CMK (cell line): Measurements from ENCODE around the gene ANKMY2.
"Not testable (repeated sequence)": the region's sequence is repeated elsewhere in the genome, so short reads cannot be mapped to it uniquely, and the experiment has no call there.

Source experiments
- DNase-seq: peaks from one replicate; pipeline ENCODE4 v3.0.0-alpha.2; 2010; ENCODE audit warnings: low read depth

The ANKMY2 gene

DNA sequence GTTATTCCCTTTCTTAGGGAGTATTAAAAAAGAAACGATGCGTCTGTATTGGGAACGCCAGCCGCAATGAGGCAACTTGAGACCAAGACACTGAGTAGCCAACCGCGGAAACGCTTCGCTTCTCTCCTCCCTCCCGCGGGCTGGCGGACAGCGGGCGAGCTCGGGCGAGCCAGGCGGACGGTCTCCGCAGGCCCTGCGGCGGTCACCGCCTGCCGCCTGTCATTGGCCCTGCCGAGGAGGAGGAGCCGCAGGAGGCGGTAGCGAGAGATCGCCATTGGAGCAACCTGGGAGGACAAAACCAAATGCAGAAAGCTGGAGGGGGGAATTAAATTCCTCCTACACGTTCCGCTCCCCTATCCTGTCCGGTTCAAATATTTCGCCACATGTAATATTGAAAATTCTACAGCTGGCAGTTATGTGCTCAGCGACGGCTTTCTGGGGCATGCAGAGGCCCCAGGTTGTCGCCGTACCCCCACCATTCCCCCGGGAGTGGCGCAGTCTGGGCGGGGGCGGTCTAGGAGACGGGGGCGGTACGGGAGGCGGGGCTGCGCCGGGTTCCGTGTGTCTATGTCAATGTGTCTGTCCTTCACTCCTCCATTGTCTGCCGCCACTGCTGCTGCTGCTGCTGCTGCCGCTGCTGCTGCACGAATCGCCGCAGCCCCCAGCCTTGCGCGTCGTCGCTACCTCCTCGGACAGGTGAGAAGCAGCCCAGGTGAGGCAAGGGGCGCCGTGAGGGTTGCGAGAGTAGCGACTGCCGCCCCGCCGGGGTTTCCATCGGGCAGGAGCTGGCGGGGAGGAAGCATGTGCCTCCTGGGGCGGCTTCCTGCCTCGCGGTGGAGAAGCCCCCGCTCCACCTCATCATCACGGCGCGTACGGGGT, at the start of gene ANKMY2, which contains the start of gene BZW2:
ANKMY2 (minus strand) TSS at position 162 of the 879 bp plus-strand sequence. CDS start 181 bp downstream, outside the sequence.
BZW2 (plus strand) TSS at position 589 of the 879 bp plus-strand sequence. CDS start 19,263 bp downstream, outside the sequence.
- peak; percentile 68 for DNase-seq

DNA sequence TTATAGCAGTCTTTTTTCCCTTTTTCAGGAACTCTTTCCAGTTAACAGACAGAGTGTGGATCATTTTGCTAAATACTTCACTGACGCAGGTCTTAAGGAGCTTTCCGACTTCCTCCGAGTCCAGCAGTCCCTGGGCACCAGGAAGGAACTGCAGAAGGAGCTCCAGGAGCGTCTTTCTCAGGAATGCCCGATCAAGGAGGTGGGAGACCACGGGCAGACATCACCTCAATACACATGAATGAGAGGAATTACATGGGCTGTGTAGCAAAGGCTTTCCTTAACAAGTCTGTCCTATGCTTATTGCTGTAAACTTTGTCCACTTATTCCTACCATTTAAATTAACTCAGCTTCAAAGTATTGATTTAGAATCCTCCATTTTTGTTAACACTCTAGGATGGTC, 49.3 kb upstream of the ANKMY2 start:
- no peak for DNase-seq

DNA sequence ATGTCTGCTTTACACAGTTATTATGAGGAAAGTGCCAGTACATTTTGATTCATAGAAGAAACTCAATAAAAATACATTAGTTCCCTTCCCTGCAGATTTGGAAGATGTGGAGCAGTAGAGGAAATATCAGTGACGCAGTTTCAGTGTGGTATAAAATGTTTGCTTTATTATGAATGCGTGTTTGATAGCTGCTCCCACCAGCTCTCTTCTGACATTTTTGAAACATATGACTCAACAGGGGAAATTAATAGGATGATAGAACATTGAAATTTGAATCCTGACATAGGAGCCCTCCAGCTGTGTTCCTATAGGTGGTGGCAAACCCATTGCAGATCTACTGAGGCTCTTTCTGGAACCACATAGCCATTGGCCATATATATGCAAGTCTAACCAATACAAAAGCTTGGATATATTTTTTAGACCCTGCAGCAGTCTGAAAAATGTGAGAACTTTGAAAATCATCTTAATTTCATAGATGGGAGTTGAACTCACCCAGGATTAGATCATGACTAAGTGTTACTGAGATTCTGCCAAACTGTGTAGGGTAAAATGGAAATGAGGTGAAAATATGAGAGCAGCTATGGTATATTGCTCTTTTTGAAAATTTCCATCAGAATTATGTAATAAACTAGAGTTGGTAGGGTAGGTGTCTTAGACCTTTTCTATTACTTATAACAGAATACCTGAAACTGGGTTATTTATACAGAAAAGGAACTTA, 48.2 kb upstream of the ANKMY2 start:
- no peak for DNase-seq

DNA sequence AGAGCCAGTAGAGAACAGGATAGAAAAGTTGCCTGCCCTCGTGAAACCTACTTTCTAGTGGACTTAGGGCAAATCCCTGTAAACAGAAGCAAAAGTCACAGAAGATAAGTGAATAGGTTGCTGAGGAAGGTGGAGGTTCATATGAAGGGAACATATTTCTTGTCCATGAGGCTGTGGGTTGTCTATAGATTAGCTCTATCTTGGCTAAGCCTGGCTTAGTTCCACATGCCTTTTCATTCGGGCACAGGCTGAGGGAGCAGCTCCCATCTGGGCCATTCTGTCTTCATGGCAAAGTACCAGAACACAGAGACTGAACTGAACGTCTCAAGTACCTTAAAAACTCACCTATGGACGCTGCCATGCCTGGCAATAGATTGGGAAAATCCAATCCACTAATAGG, 45.7 kb upstream of the ANKMY2 start:
- no peak for DNase-seq

DNA sequence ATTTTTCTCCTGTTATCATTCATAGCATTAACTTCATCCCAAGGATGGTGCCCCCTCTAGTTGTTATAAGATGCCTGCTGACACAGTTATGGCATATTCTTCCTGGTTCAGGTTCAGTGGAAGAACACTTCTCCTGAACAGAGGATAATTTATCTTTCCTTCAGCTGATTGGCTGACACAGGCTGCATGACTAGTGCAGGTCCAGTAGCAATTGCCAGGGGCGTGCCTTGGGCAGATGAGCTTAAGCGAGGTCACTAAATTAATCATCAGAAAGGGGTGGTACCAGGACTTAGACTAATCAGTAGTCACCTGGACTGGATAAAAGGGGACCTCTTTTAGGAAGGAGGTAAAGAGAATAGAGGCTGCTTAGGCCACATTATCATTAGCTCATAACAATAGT, 42.7 kb upstream of the ANKMY2 start:
- DNase-seq: no peak

DNA sequence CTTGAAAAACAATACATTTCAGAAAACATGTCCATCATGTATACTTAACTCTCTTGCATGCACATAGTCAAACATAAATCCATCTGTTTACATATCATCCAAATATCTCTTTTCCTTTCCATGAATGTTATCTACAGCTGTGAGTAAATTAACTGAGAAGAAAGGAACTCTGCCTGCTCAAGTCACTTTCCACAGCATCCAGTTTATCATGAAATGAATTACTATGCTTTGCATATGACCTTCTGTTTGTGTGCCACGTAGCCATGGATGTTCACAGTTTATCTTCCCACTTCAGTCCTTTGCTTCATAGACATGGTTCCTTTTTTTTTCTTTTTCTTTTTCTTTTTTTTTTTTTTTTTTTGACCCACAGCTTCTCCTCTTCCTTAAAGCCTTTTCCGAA, 40.0 kb upstream of the ANKMY2 start:
- DNase-seq: no peak

DNA sequence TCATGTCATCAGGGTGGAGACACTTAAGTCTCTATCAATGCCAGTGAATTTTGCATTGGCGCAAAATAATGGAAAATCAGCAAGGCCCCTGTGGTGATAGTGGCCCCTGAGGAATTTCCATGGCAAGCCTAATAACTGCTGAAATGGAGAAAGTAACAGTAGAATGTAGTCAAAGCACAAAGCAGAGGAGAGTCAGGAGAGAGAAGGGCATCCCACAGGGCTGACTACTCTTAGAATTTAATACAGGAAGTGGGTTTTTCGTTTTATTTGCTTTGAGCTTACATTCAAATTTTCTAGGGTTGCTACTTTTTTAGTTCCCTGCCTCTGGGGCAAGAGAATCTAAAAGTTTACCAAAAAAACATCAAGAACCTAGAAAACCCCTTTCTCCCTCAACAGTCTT, 39.4 kb upstream of the ANKMY2 start:
- DNase-seq: no peak

DNA sequence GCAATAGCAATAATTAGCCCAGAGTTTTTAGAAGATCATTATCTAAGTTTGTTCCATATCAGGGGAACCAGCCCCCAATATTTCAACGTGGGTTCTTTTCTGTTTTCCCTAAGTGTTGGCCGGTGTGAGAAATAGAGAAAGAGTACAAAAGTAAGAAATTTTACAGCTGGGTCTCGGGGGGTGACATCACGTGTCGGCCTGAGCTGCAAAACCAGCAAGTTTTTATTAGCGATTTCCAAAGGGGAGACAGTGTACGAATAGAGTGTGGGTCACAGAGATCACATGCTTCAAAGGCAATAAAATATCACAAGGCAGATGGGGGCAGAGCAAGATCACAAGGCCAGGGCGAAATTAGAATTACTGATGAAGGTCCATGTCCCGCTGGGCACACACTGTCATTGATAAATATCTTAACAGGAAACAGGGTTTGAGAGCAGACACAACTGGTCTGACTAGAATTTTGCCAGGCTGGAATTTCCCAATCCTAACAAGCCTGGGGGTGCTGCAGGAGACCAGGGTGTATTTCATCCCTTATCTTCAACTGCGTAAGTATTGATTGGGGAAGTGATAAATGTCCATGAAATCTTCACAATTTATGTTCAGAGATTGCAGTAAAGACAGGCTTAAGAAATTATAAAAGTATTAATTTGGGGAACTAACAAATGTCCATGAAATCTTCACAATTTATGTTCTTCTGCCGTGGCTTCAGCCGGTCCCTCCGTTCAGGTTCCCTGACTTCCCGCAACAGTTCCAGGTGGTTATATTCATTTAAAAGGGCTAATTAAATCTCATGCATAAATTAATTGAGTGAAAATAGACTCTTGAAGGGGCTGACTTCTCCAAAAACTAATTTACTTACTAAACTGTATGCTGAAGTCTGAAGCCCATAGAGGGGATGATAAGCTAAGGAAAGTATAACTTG, 33.4 kb upstream of the ANKMY2 start:
- not testable (repeated sequence) for DNase-seq

DNA sequence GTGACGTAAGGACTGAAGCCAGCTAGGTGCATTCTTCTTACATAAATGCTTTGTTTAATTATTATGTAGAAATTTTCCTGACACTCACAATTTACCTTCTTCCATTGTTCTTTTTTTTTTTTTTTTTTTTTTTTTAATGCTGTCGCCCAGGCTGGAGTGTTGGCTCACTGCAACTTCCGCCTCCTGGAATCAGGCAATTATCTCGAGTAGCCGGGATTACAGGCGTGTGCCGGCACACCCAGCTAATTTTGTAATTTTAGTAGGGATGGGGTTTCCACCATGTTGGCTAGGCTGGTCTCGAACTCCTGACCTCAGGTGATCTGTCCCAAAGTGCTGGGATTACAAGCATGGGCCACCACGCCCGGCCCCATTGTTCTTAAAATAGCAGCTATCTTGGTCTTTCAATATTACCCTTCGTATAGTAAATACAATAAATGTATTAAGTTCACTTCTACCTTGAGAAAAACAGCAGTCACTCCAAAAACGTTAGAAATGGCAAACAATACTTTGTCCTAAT, 32.5 kb upstream of the ANKMY2 start:
- DNase-seq: no peak

DNA sequence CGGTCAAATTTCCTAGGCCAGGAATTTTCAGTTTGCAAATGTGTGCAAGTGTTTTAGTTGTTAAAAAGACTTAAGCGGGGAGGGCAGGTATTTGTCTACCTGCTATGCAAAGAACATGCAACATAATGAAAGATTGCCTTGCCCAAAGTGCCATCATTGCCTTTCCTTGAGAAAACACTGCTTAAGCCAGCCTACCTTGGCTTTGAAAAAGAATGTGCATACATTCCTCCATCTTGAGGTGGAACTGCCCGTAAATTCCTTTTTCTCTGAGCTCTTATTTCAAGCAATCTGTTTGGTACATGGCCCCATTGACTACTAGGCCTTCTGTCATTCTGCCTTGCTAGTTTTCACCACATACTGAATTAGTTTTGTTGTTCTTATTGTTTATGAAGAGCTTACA, 29.7 kb upstream of the ANKMY2 start:
- DNase-seq: no peak

DNA sequence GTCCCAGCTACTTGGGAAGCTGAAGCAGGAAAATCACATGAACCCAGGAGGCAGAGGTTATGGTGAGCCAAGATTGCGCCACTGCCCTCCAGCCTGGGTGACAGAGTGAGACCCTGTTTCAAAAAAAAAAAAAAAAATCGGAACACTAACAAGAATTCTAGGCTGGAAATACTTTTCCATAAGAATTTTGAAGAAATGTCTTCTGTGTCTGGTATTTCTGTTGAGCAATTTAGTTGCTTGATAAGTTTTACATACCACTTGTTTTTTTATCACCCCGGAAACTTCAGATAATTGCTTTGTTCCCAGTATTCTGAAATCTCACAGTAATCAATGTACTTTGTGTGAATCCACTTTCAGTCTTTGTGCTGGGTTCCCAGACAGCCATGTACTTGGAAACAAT, 26.3 kb upstream of the ANKMY2 start:
- DNase-seq: no peak

DNA sequence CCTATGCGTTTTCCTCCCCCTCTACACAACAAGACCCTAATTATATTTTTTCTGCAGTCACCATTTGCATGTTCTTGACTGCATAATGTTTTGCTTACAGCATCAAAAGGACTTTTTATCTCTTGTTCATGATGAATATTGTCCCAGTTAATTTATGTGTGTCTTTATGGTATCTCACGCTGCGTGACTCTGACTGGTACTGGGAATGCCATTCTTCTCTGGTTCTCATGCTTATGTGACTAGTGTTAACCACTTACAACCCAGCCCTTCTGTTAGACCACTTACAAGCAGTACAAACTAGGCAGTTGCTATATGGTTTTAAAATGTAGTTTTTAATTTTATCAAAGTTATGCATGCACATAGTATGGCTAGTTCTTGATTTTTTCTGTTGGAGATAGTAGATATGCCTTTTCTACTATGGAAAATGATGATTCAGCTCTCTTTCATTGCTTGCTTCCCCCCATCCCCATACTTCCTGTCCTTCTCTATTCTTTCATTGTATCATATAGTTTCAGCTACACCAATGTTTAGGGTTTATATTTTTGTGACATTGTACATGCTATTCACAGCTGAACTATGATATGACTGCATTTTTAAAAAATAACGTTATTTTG, 25.3 kb upstream of the ANKMY2 start:
- no peak for DNase-seq

DNA sequence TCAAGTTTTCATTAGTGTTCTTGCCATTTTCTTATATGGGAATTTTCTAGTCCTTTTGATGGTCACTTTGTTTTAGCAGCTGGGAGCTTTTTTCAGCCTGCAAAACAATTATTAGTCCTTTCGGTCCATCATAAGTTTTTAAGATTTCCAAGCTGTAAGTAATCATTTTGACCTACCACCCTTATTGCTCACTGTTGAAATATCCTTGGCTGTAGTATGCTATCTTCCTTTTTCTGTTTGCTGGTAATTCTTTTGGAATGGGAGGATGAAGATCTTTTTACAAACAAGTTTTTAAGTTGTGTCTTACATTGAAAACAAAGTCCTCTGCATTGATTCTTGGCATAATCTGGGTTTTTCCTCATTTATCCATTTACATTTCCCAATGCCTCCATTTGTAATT, 24.5 kb upstream of the ANKMY2 start:
- no peak for DNase-seq

DNA sequence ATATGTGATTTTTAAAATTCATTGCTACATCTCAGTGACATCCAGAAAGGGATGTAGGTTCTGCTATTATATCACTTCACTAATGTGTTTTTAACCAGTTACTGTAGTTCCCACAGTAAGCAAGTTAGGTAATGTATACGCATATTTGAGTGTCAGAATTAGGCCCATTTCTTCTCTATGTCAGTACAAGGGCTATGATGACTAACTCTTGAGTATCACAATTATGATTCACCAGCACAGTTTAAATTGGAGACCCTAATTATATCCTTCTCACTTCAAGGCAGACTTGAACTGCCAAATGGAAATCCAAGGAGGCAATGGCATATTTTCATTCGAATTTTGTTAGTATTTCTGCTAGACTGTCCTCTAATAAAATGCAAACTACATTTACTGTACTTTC, 24.0 kb upstream of the ANKMY2 start:
- no peak for DNase-seq

DNA sequence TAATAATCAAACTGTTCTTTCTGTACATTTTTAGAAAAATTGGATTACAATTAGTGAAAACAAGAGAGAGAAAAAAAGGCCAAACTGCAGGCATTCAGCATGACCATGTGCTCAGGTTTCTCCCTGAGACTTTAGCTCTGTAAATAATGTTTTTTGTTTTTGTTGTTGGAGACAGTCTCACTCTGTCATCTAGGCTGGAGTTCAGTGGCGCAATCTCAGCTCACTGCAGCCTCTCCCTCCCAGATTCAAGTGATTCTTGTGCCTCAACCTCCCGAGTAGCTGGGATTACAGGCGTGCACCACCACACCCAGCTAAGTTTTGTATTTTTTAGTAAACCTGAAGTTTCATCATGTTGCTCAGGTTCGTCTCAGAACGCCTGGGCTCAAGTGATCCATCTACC, 23.4 kb upstream of the ANKMY2 start:
- no peak for DNase-seq

DNA sequence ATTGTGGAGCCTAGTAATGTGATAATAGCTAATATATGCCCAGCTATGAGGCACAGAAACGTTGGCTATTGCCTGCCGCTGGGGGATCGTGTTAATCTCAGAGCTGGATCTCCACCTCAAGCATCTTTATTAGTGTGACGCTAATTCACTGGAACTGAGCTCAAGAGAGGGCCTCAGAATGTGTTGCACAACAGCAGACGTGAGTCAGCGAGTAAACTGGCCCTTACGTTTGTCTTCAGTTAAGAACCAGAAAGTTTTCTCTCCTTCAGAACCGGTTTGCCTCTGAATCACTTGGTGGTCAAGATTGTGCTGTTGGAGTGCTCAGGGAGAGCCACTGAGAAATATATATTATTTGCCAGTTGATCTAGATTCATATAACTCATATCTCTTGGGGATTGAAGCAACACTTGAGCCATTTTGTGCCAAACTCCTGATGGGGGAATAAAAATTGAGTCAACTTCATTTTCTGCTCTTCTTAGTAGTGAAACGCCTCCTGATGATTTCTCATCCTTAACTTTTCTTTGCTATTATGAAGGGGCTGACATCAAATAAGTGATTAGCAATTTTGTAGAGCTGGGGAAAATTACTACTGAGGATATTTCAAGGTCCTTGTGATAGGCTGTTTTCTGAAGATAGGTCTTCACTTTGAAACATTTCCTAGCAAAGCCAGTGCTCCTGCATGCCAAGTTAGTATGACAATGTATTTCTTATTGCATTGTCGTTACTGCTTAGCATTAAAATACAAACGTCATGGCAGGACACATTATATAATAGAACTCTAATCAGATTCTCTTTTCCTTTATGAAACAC, 22.7 kb upstream of the ANKMY2 start:
- DNase-seq: no peak

DNA sequence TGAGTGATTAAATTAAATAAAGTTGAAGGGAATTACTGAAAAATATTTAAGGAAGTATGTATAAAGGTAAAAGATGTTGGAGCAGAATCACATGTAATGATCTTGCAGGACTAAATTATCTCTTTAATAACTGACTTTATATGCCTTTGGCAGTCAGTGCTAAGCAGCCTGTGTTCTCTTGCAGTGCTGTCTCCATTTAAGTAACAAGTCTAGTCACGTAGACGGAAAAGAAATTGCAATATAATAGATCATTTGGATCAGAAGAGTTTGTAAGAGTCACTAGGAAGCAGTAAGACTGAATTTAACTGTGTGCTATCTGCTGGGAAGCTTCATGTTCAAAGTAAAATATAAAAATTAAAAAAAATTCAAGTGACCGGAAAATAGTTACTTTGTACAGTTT, 21.8 kb upstream of the ANKMY2 start:
- no peak for DNase-seq

DNA sequence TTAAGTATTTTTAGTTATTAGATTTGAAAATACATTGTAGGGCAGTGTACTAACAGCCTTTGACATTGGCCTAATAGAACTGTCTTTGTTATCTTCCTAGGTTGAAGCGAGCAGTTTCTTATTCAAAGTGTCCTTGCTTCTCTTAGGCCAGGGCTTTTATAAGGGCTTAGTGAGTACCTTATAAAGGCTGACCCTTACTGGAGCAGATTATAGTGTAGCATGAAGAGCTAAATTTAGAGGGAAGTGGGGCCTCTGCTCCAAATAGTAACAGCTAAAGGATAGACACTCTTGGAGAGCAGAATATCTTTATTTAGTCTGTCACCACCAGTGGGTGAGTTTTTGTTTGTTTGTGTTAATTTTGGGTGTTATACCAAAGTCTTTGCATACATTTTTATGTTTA, 16.4 kb upstream of the ANKMY2 start:
- no peak for DNase-seq

DNA sequence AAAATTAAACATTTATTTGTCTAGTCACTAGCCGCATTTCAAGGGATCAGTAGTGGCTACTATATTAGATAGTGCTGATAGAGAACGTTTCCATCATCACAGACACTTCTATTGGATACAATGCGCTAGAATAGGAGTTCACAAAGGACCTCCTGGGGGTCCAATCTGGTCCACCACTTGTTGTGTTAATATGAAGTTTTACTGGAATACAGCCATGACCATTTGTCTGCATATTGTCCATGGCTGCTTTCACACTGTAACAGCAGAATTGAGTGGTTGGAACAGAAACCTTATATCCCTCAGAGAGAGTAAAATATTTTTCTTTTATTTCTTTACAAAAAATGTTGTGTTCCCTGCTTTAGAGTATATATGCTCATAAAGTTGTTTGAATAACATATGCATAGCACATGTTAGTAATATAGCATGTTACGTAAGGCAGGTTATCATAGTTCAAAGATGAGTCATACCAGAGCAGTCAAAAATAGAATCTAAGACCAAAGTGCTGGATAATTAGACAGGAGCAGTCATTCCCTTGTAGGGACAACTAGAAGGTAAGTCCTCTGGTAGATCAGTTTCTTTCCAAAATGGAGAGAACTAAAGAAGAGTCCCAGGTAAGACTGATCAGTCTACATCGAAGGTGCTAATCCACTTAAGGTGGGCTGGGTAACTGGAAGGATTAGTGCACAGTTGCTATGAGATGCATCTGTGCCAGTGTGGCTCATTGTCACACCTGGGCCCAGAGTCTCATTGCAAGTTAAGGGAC, 15.3 kb upstream of the ANKMY2 start:
- no peak for DNase-seq
